GM23338 (cell line): Measurements from ENCODE around the gene EMC6. TPM values are rescaled to one million over a fixed set of nuclear protein-coding genes. Genes with fewer than 3 reads are reported as not detected.

Experiments
- ATAC-seq: fragments of 200-7000 bp; cut with Tn5 transposase; 3 replicates; pipeline ENCODE4 v1.9.1; 2020
- DNase-seq: peaks from one replicate; pipeline ENCODE4 v3.0.0-alpha.2; 2015; ENCODE audit warnings: low spot score
- H2AFZ ChIP-seq: fragments of 200-600 bp; sonication (generic); 2 replicates; pipeline ENCODE4 v1.8.0; 2016; ENCODE audit warnings: antibody characterized with exemption, mild to moderate bottlenecking, moderate library complexity
- H3F3A ChIP-seq: fragments of 200-600 bp; sonication (generic); replicated peaks from 2 replicates; pipeline ENCODE4 v1.8.0; 2017; ENCODE audit warnings: antibody characterized with exemption, mixed run types, low read depth
- H3K27ac ChIP-seq: fragments of 200-600 bp; sonication (generic); 2 replicates; pipeline ENCODE4 v1.6.1; 2016; ENCODE audit warnings: low read depth
- H3K27me3 ChIP-seq: fragments of 200-600 bp; sonication (generic); 2 replicates; pipeline ENCODE4 v1.8.0; 2016; ENCODE audit warnings: mild to moderate bottlenecking, mixed run types, moderate library complexity; ENCODE audit not compliant: insufficient read depth
- H3K36me3 ChIP-seq: fragments of 200-600 bp; sonication (generic); 2 replicates; pipeline ENCODE4 v1.8.0; 2016; ENCODE audit warnings: mild to moderate bottlenecking; ENCODE audit not compliant: insufficient read depth
- H3K4me1 ChIP-seq: fragments of 200-600 bp; sonication (generic); 2 replicates; pipeline ENCODE4 v1.8.0; 2016; ENCODE audit warnings: mild to moderate bottlenecking, moderate library complexity; ENCODE audit not compliant: insufficient read depth
- H3K4me2 ChIP-seq: fragments of 200-600 bp; sonication (generic); 2 replicates; pipeline ENCODE4 v1.7.1; 2017; ENCODE audit warnings: mixed run types
- H3K4me3 ChIP-seq: fragments of 200-600 bp; sonication (generic); 2 replicates; pipeline ENCODE4 v1.6.1; 2016; ENCODE audit warnings: mixed run types
- H3K79me2 ChIP-seq: fragments of 200-600 bp; sonication (generic); replicated peaks from 2 replicates; pipeline ENCODE4 v1.8.0; 2017; ENCODE audit warnings: mild to moderate bottlenecking; ENCODE audit not compliant: insufficient read depth
- H3K9me2 ChIP-seq: fragments of 200-600 bp; sonication (generic); 2 replicates; pipeline ENCODE4 v1.8.0; 2017; ENCODE audit not compliant: insufficient read depth
- H4K20me1 ChIP-seq: fragments of 200-600 bp; sonication (generic); replicated peaks from 2 replicates; pipeline ENCODE4 v1.8.0; 2017; ENCODE audit warnings: mild to moderate bottlenecking; ENCODE audit not compliant: insufficient read depth
- H3K27ac Mint-ChIP-seq: 2 replicates; pipeline ENCODE4 v1.8.0; 2020; ENCODE audit warnings: inconsistent platforms, mild to moderate bottlenecking, moderate library complexity, mixed read lengths
- H3K27me3 Mint-ChIP-seq: 3 replicates; pipeline ENCODE4 v1.8.0; 2022; ENCODE audit warnings: low read depth, mild to moderate bottlenecking, moderate library complexity, mixed read lengths, inconsistent platforms; ENCODE audit not compliant: insufficient read depth, poor library complexity
- H3K36me3 Mint-ChIP-seq: 3 replicates; pipeline ENCODE4 v1.8.0; 2021; ENCODE audit warnings: low read depth, mild to moderate bottlenecking, inconsistent platforms, moderate library complexity, mixed read lengths
- H3K4me1 Mint-ChIP-seq: 3 replicates; pipeline ENCODE4 v1.8.0; 2020; ENCODE audit warnings: mild to moderate bottlenecking, inconsistent platforms, mixed read lengths
- H3K4me3 Mint-ChIP-seq: 3 replicates; pipeline ENCODE4 v1.8.0; 2021; ENCODE audit warnings: moderate library complexity, mild to moderate bottlenecking, inconsistent platforms, mixed read lengths
- H3K9me3 Mint-ChIP-seq: 3 replicates; pipeline ENCODE4 v1.8.0; 2020; ENCODE audit warnings: moderate library complexity, mild to moderate bottlenecking, inconsistent platforms, mixed read lengths
- CREB1 ChIP-seq: fragments of 250-450 bp; sonication (Bioruptor Pico); IDR thresholded peaks from 2 replicates; pipeline ENCODE4 v1.5.0; 2020; ENCODE audit warnings: low read depth, mild to moderate bottlenecking, moderate library complexity
- EZH2 ChIP-seq: fragments of 200-600 bp; sonication (generic); IDR thresholded peaks from one replicate; pipeline ENCODE4 v1.8.0; 2017; ENCODE audit warnings: antibody characterized with exemption, mild to moderate bottlenecking, low read depth; ENCODE audit not compliant: unreplicated experiment
- EZH2phosphoT487 ChIP-seq: fragments of 200-600 bp; sonication (generic); IDR thresholded peaks from one replicate; pipeline ENCODE4 v1.8.1; 2018; ENCODE audit warnings: antibody characterized with exemption; ENCODE audit not compliant: unreplicated experiment
- JUNB ChIP-seq: IDR thresholded peaks from one replicate; pipeline ENCODE4 v1.6.1; 2016; ENCODE audit warnings: antibody characterized with exemption; ENCODE audit not compliant: unreplicated experiment
- NANOG ChIP-seq: IDR thresholded peaks from 2 replicates; pipeline ENCODE4 v1.6.1; 2016; ENCODE audit warnings: antibody characterized with exemption, borderline replicate concordance
- POLR2AphosphoS5 ChIP-seq: IDR thresholded peaks from 2 replicates; pipeline ENCODE4 v1.6.1; 2016; ENCODE audit warnings: antibody characterized with exemption, low read depth
- STAT1 ChIP-seq: IDR thresholded peaks from one replicate; pipeline ENCODE4 v1.6.1; 2016; ENCODE audit warnings: antibody characterized with exemption; ENCODE audit not compliant: unreplicated experiment
- ZNF114 ChIP-seq: fragments of 250-450 bp; sonication (Bioruptor Pico); IDR thresholded peaks from 2 replicates; pipeline ENCODE4 v1.5.0; 2020; ENCODE audit warnings: mild to moderate bottlenecking, moderate library complexity
- ZNF331 ChIP-seq: fragments of 250-450 bp; sonication (Bioruptor Pico); IDR thresholded peaks from 2 replicates; pipeline ENCODE4 v1.5.0; 2020; ENCODE audit warnings: low read depth, mild to moderate bottlenecking, moderate library complexity
- polyA plus RNA-seq: library from polyadenylated mRNA; unstranded; fragments of >200 nt; fragmentation: Nextera tagmentation; extraction: Ambion mirVana; gene quantifications from 2 replicates; pipeline ENCODE4 v1.2.1, GENCODE V29; 2016
- total RNA-seq: library from RNA; depleted of rRNA; stranded (reverse); fragments of >200 nt; shearing (Covaris generic); gene quantifications from 2 replicates; pipeline ENCODE4 v1.2.3, GENCODE V29; 2014
- TF ChIP-seq, protein P1 (sequence below): IDR thresholded peaks from one replicate; pipeline ENCODE4 v1.6.1; 2018; ENCODE audit warnings: antibody characterized with exemption; ENCODE audit not compliant: unreplicated experiment
- TF ChIP-seq, protein P2 (sequence below): IDR thresholded peaks from 2 replicates; pipeline ENCODE4 v1.6.1; 2016; ENCODE audit warnings: antibody characterized with exemption
- TF ChIP-seq, protein P3 (sequence below), 2 experiments: fragments of 200-600 bp in 1 of 2; sonication (generic) in 1 of 2; conservative IDR thresholded peaks; 2 replicates each; pipeline versions ENCODE4 v1.5.1 to v1.6.1; 2016 to 2017; ENCODE audit warnings: antibody characterized with exemption in 2 of 2, low read depth in 2 of 2, mild to moderate bottlenecking in 2 of 2, moderate library complexity in 1 of 2
- TF ChIP-seq, protein P4 (sequence below): fragments of 250-450 bp; sonication (Bioruptor Pico); IDR thresholded peaks from 2 replicates; pipeline ENCODE4 v1.5.0; 2020; ENCODE audit warnings: mild to moderate bottlenecking, moderate library complexity

Gene EMC6
- total and polyA plus RNA-seq, 2 experiments from 2014 or later: 48.0 to 230 TPM

DNA sequence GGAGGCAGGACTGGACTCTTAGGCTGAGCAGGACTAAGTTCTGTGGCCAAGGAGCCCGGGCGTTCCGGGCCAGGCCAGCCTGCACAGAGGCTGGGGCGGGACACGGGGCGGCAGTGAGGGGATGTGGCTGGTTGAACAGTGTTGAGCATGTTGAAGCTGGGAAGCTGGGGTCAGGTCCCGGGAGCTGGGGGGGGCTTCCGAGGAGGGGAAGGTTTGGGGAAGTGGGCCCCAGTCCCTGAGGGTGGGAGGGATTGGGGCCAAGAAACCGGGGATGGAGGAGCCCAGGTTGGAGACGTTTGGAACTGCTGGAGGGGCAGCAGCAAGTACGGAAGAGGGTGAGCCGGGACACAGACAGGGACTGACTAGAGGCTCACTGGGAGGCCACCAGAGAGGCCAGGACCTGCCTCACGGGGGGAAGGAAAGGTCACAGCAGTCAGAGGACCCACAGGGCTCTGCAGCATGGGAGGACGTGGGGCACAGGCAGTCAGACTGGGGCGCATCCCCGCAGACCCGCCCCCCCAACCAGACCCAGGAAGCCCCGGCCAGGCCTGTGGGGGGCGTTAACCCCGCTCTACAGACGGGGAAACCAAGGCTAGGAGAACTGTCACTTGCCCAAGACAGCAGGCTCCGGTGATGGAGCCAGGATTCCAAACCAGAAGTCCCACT lies 9.7 kb upstream of the EMC6 start:
- no peak for ATAC-seq
- Histone ChIP-seq H3K4me1 (no peaks in the 10 kb centered on the region), H3K9me2 (no peaks in the 10 kb centered on the region), H3F3A (0 out of 2 replicates have a peak, but pooled peaks cover 4% of the 10 kb centered on the region), H2AFZ (no peak overlapping the region), H4K20me1 (no peaks in the 10 kb centered on the region), H3K36me3 (0 out of 2 replicates have a peak, but pooled peaks cover 3% of the 10 kb centered on the region), H3K27me3 (no peaks in the 10 kb centered on the region), H3K27ac (no peak overlapping the region), H3K4me2 (no peak overlapping the region), H3K79me2 (no peaks in the 10 kb centered on the region), H3K4me3 (no peak overlapping the region)
- peaks cover 3% of the 10 kb centered on the region; the same call in 1 of the 3 replicates for H3K36me3 Mint-ChIP-seq
- peaks cover 10% of the 10 kb centered on the region; the same call in 2 of the 3 replicates for H3K4me1 Mint-ChIP-seq
- no peak overlapping the region; the same call in 1 of the 2 replicates for H3K27ac Mint-ChIP-seq
- no peak overlapping the region for H3K4me3 Mint-ChIP-seq
- no peak for DNase-seq
- H3K27me3 Mint-ChIP-seq: peaks cover 6% of the 10 kb centered on the region
- no peaks in the 10 kb centered on the region for H3K9me3 Mint-ChIP-seq
- TF ChIP-seq CREB1 (CRISPR knock-in tag) (no peak), ZNF331 (CRISPR knock-in tag) (no peak), JUNB (no peak), EZH2phosphoT487 (no peak), EZH2 (no peak), POLR2AphosphoS5 (no peak), ZNF114 (CRISPR knock-in tag) (no peak), STAT1 (no peak), NANOG (no peak)
- TF ChIP-seq, protein P1, sequence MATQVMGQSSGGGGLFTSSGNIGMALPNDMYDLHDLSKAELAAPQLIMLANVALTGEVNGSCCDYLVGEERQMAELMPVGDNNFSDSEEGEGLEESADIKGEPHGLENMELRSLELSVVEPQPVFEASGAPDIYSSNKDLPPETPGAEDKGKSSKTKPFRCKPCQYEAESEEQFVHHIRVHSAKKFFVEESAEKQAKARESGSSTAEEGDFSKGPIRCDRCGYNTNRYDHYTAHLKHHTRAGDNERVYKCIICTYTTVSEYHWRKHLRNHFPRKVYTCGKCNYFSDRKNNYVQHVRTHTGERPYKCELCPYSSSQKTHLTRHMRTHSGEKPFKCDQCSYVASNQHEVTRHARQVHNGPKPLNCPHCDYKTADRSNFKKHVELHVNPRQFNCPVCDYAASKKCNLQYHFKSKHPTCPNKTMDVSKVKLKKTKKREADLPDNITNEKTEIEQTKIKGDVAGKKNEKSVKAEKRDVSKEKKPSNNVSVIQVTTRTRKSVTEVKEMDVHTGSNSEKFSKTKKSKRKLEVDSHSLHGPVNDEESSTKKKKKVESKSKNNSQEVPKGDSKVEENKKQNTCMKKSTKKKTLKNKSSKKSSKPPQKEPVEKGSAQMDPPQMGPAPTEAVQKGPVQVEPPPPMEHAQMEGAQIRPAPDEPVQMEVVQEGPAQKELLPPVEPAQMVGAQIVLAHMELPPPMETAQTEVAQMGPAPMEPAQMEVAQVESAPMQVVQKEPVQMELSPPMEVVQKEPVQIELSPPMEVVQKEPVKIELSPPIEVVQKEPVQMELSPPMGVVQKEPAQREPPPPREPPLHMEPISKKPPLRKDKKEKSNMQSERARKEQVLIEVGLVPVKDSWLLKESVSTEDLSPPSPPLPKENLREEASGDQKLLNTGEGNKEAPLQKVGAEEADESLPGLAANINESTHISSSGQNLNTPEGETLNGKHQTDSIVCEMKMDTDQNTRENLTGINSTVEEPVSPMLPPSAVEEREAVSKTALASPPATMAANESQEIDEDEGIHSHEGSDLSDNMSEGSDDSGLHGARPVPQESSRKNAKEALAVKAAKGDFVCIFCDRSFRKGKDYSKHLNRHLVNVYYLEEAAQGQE: no peak
- TF ChIP-seq, protein P2, sequence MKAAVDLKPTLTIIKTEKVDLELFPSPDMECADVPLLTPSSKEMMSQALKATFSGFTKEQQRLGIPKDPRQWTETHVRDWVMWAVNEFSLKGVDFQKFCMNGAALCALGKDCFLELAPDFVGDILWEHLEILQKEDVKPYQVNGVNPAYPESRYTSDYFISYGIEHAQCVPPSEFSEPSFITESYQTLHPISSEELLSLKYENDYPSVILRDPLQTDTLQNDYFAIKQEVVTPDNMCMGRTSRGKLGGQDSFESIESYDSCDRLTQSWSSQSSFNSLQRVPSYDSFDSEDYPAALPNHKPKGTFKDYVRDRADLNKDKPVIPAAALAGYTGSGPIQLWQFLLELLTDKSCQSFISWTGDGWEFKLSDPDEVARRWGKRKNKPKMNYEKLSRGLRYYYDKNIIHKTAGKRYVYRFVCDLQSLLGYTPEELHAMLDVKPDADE: no peak
- TF ChIP-seq, protein P3, sequence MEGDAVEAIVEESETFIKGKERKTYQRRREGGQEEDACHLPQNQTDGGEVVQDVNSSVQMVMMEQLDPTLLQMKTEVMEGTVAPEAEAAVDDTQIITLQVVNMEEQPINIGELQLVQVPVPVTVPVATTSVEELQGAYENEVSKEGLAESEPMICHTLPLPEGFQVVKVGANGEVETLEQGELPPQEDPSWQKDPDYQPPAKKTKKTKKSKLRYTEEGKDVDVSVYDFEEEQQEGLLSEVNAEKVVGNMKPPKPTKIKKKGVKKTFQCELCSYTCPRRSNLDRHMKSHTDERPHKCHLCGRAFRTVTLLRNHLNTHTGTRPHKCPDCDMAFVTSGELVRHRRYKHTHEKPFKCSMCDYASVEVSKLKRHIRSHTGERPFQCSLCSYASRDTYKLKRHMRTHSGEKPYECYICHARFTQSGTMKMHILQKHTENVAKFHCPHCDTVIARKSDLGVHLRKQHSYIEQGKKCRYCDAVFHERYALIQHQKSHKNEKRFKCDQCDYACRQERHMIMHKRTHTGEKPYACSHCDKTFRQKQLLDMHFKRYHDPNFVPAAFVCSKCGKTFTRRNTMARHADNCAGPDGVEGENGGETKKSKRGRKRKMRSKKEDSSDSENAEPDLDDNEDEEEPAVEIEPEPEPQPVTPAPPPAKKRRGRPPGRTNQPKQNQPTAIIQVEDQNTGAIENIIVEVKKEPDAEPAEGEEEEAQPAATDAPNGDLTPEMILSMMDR (conservative IDR thresholded peaks at IDR 0.05; ENCODE audit: low read depth in 2 of 2): no peak
- TF ChIP-seq, protein P4, sequence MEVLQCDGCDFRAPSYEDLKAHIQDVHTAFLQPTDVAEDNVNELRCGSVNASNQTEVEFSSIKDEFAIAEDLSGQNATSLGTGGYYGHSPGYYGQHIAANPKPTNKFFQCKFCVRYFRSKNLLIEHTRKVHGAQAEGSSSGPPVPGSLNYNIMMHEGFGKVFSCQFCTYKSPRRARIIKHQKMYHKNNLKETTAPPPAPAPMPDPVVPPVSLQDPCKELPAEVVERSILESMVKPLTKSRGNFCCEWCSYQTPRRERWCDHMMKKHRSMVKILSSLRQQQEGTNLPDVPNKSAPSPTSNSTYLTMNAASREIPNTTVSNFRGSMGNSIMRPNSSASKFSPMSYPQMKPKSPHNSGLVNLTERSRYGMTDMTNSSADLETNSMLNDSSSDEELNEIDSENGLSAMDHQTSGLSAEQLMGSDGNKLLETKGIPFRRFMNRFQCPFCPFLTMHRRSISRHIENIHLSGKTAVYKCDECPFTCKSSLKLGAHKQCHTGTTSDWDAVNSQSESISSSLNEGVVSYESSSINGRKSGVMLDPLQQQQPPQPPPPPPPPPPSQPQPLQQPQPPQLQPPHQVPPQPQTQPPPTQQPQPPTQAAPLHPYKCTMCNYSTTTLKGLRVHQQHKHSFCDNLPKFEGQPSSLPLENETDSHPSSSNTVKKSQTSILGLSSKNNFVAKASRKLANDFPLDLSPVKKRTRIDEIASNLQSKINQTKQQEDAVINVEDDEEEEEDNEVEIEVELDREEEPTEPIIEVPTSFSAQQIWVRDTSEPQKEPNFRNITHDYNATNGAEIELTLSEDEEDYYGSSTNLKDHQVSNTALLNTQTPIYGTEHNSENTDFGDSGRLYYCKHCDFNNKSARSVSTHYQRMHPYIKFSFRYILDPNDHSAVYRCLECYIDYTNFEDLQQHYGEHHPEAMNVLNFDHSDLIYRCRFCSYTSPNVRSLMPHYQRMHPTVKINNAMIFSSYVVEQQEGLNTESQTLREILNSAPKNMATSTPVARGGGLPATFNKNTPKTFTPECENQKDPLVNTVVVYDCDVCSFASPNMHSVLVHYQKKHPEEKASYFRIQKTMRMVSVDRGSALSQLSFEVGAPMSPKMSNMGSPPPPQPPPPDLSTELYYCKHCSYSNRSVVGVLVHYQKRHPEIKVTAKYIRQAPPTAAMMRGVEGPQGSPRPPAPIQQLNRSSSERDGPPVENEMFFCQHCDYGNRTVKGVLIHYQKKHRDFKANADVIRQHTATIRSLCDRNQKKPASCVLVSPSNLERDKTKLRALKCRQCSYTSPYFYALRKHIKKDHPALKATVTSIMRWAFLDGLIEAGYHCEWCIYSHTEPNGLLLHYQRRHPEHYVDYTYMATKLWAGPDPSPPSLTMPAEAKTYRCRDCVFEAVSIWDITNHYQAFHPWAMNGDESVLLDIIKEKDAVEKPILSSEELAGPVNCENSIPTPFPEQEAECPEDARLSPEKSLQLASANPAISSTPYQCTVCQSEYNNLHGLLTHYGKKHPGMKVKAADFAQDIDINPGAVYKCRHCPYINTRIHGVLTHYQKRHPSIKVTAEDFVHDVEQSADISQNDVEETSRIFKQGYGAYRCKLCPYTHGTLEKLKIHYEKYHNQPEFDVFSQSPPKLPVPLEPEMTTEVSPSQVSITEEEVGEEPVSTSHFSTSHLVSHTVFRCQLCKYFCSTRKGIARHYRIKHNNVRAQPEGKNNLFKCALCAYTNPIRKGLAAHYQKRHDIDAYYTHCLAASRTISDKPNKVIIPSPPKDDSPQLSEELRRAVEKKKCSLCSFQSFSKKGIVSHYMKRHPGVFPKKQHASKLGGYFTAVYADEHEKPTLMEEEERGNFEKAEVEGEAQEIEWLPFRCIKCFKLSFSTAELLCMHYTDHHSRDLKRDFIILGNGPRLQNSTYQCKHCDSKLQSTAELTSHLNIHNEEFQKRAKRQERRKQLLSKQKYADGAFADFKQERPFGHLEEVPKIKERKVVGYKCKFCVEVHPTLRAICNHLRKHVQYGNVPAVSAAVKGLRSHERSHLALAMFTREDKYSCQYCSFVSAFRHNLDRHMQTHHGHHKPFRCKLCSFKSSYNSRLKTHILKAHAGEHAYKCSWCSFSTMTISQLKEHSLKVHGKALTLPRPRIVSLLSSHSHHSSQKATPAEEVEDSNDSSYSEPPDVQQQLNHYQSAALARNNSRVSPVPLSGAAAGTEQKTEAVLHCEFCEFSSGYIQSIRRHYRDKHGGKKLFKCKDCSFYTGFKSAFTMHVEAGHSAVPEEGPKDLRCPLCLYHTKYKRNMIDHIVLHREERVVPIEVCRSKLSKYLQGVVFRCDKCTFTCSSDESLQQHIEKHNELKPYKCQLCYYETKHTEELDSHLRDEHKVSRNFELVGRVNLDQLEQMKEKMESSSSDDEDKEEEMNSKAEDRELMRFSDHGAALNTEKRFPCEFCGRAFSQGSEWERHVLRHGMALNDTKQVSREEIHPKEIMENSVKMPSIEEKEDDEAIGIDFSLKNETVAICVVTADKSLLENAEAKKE: no peak
